ENCODE data around the gene FBXO27. TPM values are rescaled to one million over a fixed set of nuclear protein-coding genes. Genes with fewer than 3 reads are reported as not detected.

The FBXO27 gene
- total RNA-seq, 1 donor from 2014 or later, result 10.3 TPM

Other genes starting within 250 kb of the FBXO27 start
- gene LGALS7B, start 243.3 kb downstream of the FBXO27 start, total RNA-seq, result not detected in 2 replicates
- 2.7 and 3.7 TPM in 2 replicates for gene LGALS4, start 219.6 kb downstream of the FBXO27 start, total RNA-seq
- 86.9 and 93.5 TPM in 2 replicates for gene ECH1, start 200.8 kb downstream of the FBXO27 start, total RNA-seq
- gene HNRNPL, start 182.6 kb downstream of the FBXO27 start, total RNA-seq, result 444 and 461 TPM in 2 replicates
- gene RINL, start 154.3 kb downstream of the FBXO27 start, total RNA-seq, result 2.6 and 3.0 TPM in 2 replicates
- gene SIRT2, start 132.9 kb downstream of the FBXO27 start, total RNA-seq, result 33.4 and 38.0 TPM in 2 replicates
- gene NFKBIB, start 132.6 kb downstream of the FBXO27 start, total RNA-seq, result 18.0 and 18.8 TPM in 2 replicates
- 0.81 and 1.4 TPM in 2 replicates for gene CCER2, start 120.4 kb downstream of the FBXO27 start, total RNA-seq
- gene SARS2, start 101.8 kb downstream of the FBXO27 start, total RNA-seq, result 68.2 and 74.7 TPM in 2 replicates
- 26.7 and 26.8 TPM in 2 replicates for gene MRPS12, start 101.6 kb downstream of the FBXO27 start, total RNA-seq
- 24.1 and 27.1 TPM in 2 replicates for gene FBXO17, start 56.8 kb downstream of the FBXO27 start, total RNA-seq
- gene ACP7, start 51.8 kb upstream of the FBXO27 start, total RNA-seq, result not detected in 2 replicates
- 73.9 and 75.8 TPM in 2 replicates for gene PAK4, start 93.2 kb upstream of the FBXO27 start, total RNA-seq
- gene NCCRP1, start 164.4 kb upstream of the FBXO27 start, total RNA-seq, result 0.89 and 0.93 TPM in 2 replicates
- not detected in 2 replicates for gene SYCN, start 171.7 kb upstream of the FBXO27 start, total RNA-seq
- not detected in 2 replicates for gene IFNL3, start 212.5 kb upstream of the FBXO27 start, total RNA-seq
- gene IFNL4, start 216.3 kb upstream of the FBXO27 start, total RNA-seq, result not detected in 2 replicates
- not detected in 2 replicates for gene IFNL2, start 235.8 kb upstream of the FBXO27 start, total RNA-seq